IMR-90 (cell line): ENCODE data around the gene ARGLU1.

Experiments used
- MXI1 ChIP-seq: IDR thresholded peaks from 2 replicates; pipeline ENCODE4 v1.6.1; 2012; ENCODE audit warnings: low read depth, mild to moderate bottlenecking, low read length, moderate library complexity, borderline replicate concordance
- POLR2A ChIP-seq: IDR thresholded peaks from 2 replicates; pipeline ENCODE4 v1.6.1; 2012; ENCODE audit warnings: mild to moderate bottlenecking, low read depth, low read length
- RAD21 ChIP-seq: IDR thresholded peaks from 2 replicates; pipeline ENCODE4 v1.6.1; 2012; ENCODE audit warnings: low read length, improper control_type of control experiment
- RFX5 ChIP-seq: IDR thresholded peaks from 2 replicates; pipeline ENCODE4 v1.8.0; 2012; ENCODE audit warnings: low read depth, mild to moderate bottlenecking, low read length, moderate library complexity
- SMC3 ChIP-seq: fragments of 150-350 bp; IDR thresholded peaks from 2 replicates; pipeline ENCODE4 v1.6.1; 2016; ENCODE audit warnings: low read depth, mild to moderate bottlenecking, antibody characterized with exemption, low read length, moderate library complexity
- TF ChIP-seq, protein P1 (sequence below): conservative IDR thresholded peaks from 2 replicates; pipeline ENCODE4 v1.5.1; 2012; ENCODE audit warnings: mild to moderate bottlenecking, low read depth, low read length, improper control_type of control experiment
- TF ChIP-seq, protein P2 (sequence below): fragments of 150-350 bp; IDR thresholded peaks from 2 replicates; pipeline ENCODE4 v1.6.1; 2017; ENCODE audit warnings: mild to moderate bottlenecking, antibody characterized with exemption, low read length, low read depth

DNA sequence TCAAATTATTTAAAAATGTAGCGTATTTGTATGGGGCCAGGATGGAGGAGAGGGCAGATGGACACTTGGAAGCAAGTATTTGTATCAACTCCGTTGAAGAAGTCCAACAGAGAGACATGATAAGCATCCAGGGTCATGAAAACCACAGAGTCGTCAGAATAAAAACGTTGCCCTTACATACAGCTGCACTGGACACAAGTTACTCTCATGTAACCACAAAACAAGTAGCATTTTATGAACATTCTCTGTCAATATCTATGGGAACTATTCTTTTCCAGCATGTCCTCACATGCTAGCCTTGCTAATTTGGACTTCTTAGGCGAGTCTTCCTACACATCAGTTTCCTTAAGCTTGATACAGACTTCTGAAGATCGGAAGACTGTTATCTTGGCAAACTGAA is 67.5 kb downstream of the ARGLU1 start:
- TF ChIP-seq, protein P1, sequence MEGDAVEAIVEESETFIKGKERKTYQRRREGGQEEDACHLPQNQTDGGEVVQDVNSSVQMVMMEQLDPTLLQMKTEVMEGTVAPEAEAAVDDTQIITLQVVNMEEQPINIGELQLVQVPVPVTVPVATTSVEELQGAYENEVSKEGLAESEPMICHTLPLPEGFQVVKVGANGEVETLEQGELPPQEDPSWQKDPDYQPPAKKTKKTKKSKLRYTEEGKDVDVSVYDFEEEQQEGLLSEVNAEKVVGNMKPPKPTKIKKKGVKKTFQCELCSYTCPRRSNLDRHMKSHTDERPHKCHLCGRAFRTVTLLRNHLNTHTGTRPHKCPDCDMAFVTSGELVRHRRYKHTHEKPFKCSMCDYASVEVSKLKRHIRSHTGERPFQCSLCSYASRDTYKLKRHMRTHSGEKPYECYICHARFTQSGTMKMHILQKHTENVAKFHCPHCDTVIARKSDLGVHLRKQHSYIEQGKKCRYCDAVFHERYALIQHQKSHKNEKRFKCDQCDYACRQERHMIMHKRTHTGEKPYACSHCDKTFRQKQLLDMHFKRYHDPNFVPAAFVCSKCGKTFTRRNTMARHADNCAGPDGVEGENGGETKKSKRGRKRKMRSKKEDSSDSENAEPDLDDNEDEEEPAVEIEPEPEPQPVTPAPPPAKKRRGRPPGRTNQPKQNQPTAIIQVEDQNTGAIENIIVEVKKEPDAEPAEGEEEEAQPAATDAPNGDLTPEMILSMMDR, result no peak
- TF ChIP-seq, protein P2, sequence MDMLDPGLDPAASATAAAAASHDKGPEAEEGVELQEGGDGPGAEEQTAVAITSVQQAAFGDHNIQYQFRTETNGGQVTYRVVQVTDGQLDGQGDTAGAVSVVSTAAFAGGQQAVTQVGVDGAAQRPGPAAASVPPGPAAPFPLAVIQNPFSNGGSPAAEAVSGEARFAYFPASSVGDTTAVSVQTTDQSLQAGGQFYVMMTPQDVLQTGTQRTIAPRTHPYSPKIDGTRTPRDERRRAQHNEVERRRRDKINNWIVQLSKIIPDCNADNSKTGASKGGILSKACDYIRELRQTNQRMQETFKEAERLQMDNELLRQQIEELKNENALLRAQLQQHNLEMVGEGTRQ, result no peak
- no peak for TF ChIP-seq SMC3
- TF ChIP-seq POLR2A, result no peak
- no peak for TF ChIP-seq RFX5
- no peak for TF ChIP-seq RAD21
- TF ChIP-seq MXI1, result no peak
